ENCODE measurements around the gene EXOC6B.
"Not testable (repeated sequence)": the region's sequence is repeated elsewhere in the genome, so short reads cannot be mapped to it uniquely, and the experiment has no call there.

Gene EXOC6B

DNA sequence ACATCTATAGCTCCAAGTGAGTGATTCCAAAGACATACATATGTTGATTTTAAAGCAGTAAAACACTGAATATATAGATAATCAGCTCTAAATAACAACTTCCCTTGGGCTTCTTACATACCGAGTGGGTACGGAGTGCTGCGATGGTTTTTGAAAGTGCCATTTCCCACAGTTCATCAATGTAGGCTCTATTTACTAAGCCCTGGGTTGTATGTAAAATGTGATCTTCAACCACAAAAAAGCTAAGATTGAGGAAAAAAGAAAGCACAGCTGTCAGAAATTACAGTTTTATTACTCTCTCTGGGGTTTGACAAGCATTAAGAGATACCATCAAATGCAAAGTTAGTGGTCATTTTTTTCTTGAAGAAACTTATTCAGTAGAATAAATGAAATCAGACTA is 312.8 kb downstream of the EXOC6B start:
- DNase-seq (ENCODE audit: low read depth, low spot score), result no peak
- no peak overlapping the region for H3K27ac ChIP-seq

DNA sequence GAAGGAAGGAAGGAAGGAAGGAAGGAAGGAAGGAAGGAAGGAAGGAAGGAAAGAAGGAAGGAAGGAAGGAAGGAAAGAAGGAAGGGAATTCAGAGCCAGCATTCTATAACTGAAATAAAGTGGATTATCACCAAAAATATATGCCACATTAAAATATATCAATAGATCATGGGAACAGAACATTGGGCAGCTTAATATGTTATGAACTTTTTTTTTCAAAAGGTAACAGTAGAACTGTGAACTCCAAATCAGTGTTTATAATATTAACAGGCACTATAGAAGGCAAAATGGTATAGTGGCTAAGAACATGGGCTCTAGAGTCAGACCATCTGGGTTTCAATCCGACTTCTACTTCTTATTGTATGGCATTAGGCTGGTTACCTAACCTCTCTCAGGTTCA is 313.5 kb downstream of the EXOC6B start:
- no peak overlapping the region for H3K27ac ChIP-seq
- DNase-seq (ENCODE audit: low read depth, low spot score), result no peak

DNA sequence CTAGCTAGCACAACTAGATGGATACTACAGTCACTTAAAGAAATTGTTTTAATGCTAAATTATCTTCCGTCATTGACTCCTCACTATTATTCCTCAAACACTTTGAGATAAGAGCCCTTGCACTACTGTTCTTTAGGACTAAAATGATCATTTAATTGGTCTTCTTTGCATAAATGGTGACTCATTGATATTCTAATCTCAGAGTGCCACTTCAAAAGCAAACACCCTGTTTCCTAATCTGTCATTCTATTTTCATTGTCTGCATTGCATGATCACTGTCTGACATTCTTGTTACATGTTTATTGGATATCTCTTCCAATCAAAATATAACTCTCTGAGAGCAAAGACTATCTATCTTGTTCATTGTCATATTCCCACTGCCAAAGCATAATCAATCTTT is 313.9 kb downstream of the EXOC6B start:
- no peak for DNase-seq (ENCODE audit: low read depth, low spot score)
- no peak overlapping the region for H3K27ac ChIP-seq

DNA sequence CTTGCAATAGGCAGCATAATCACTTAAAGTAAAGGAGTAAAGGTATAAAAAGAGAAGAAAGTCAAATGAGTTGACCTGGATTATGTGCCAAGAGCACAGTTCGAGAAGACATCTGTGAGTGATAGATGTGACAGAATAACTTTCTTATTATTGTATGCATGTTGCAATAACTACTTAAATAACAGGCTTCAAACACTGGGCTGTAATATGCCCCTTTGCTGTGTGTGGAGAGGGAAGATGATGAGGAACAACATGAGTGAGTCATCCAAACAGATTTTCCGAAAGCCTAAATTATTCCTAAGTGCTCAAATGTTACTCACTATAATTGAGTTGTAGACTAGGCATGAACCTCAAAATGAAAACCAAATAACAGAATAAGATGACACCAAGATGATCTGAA is 328.1 kb downstream of the EXOC6B start:
- H3K27ac ChIP-seq, result no peak overlapping the region
- no peak for DNase-seq (ENCODE audit: low read depth, low spot score)

DNA sequence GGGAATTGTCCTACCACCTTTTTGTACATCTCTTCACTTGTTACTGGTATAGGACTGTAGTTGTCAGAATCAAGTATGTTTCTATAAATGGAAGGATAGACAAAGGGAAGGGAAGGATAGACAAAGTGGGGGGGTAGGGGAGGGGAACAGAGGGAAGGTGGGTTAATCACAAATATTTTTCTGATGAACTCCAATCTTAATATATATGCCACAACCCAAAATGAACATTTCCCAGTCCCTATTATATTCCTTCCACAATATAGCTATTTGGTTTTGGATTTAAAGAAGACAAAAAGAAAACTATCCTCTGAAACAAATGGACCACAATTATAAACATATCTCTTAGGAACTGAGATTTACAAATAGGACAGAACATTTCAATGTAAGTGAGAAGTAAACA is 329.4 kb downstream of the EXOC6B start:
- no peak overlapping the region for H3K27ac ChIP-seq
- no peak for DNase-seq (ENCODE audit: low read depth, low spot score)

DNA sequence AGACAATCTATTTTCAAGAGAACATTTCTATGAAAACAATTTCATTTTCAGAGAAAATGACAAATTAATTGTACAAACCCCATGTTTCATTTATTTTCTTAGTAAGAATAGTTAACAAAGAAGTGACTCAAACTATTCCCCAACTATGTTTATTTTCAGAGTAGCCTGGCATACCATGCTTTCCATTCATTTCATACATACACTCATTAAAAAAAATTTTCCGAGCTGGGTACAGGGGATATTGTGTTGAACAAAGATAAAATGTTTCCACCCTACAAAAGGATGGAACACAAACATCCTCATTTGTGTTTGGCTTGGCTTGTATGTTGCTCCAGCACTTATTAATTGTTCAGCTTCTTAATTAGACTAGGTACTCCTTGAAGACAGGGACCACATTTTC is 331.4 kb downstream of the EXOC6B start:
- DNase-seq (ENCODE audit: low read depth, low spot score), result no peak
- H3K27ac ChIP-seq, result no peak overlapping the region

DNA sequence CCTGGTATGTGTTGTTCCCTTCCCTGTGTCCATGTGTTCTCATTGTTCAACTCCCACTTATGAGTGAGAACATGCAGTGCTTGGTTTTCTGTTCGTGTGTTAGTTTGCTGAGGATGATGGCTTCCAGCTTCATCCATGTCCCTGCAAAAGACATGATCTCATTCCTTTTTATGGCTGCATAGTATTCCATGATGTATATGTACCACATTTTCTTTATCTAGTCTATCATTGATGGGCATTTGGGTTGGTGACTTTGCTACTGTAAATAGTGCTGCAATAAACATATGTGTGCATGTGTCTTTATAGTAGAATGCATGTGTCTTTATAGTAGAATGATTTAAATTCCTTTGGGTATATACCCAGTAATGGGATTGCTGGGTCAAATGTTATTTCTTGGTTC is 341.2 kb downstream of the EXOC6B start:
- not testable (repeated sequence) for H3K27ac ChIP-seq; DNase-seq (ENCODE audit: low read depth, low spot score)

DNA sequence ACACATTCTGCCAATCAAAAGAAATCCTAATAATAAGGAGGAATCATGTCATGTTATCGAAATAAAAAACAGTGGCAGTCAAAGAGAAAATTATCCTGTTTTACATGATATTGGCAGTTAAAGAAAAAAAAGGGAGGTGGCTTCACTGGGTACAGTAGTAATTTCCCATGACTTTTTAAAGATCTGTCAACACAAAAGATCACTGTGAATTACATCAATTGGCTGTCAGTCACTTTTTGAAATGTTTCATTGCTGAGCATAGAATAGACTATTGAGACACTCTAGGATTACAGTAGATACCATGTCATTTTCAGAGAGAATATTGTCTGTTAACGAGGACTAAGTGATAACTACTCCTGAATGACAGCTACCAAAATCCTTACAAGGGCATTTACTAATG is 342.5 kb downstream of the EXOC6B start:
- DNase-seq (ENCODE audit: low read depth, low spot score), result no peak
- no peak overlapping the region for H3K27ac ChIP-seq

DNA sequence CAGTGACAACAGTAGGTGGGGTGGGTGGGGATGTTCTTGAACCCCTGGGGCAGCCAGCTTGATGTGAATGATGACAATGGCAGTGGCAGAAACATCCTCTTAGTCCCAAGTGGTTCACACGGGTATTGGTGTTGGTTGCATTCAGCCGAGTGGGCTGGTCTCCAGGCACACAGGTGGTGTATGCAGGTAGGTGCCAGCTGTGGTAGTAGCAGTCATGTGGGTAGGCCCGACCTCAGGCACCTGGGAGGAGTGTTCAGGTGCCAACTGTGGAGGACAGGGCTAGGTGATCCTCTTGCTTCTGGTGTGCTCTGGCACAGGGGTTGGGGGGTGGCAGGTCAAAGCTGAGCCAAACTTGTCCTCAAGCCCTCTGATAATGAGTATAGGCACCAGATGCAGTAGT is 350.6 kb downstream of the EXOC6B start:
- no peak overlapping the region for H3K27ac ChIP-seq
- DNase-seq (ENCODE audit: low read depth, low spot score), result no peak

DNA sequence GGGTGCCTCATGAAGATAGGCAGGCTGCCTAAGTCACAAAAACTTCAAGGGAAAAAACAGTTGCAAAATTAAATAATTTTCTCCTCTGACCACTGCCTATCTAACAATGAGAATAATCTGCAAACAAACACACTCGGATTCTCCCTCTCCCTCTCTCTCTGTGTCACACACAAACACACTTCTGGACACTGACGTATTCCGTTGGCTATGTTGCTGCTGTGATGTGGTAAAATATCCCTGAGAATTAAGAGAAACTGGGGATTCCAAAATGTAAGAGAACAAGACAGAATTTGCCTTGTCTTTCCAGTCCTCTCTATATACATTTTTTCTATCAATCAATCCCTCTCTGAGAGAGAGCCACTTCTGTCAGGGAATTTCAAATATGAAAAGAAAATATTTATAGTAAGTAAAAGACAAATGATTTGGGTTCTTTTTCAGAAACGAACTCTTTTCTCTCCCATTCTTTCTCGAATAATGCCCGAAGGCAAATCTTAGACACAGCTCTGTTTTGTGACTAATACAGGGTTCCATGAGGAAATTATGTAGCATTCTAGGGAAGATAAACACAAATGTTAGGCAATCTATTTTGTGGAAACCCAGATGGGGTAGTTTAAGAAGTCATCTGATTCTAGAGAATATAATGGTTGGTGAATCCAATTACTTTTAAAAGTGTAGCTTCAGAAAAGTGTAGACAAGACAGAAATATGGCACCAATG is 367.9 kb downstream of the EXOC6B start:
- DNase-seq (ENCODE audit: low read depth, low spot score), result no peak
- no peak overlapping the region for H3K27ac ChIP-seq

DNA sequence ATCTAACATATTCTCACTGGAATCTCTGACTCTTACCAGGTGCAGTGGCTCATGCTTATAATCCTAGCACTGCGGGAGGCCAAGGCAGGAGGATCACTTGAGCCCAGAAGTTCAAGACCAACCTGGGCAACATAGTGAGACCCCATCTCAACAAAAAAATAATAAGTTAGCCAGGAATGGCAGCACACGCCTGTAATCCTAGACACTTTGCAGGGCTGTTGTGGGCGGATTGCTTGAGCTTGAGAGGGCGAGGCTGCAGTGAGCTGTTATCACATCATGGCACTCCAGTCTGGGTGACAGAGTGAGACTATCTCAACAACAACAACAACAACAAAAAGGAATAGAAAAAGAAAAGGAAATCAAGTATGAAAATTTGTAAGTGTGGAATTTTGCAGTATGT is 371.6 kb downstream of the EXOC6B start:
- H3K27ac ChIP-seq, result no peak overlapping the region
- DNase-seq (ENCODE audit: low read depth, low spot score), result no peak

DNA sequence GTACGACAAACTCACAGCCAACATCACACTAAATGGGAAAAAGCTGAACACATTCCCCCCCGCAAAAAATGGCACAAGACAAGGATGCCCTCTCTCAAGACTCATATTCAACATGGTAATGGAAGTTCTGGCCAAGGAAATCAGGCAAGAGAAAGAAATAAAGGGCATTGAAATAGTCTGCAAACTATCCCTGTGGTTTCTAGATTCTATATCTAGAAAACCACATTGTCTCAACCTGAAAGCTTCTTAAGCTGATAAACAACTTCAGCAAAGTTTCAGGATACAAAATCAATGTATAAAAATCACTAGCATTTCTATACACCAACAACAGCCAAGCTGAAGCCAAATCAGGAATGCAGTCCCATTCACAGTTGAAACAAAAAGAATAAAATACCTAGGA is 383.6 kb downstream of the EXOC6B start:
- no peak for DNase-seq (ENCODE audit: low read depth, low spot score)
- H3K27ac ChIP-seq, result no peak overlapping the region

DNA sequence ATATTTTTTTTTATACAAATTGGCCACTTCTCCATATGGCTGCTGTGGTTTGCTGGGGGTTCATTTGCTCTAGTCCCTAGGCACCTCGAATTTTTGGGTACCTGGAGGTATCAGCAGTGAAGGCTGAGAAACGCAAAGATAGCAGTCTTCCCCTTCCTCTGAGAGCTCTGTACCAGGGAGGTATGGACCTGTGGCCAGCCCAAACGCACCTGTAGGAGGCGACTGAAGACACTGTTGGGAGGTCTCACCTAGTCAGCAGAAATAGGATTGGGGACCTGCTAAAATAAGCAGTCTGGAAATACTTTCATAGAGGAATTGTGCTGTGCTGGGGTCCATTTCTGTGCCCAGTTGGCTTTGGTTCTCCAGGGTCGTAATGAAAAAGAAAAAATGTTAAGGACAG is 385.9 kb downstream of the EXOC6B start:
- no peak for DNase-seq (ENCODE audit: low read depth, low spot score)
- H3K27ac ChIP-seq, result no peak overlapping the region

DNA sequence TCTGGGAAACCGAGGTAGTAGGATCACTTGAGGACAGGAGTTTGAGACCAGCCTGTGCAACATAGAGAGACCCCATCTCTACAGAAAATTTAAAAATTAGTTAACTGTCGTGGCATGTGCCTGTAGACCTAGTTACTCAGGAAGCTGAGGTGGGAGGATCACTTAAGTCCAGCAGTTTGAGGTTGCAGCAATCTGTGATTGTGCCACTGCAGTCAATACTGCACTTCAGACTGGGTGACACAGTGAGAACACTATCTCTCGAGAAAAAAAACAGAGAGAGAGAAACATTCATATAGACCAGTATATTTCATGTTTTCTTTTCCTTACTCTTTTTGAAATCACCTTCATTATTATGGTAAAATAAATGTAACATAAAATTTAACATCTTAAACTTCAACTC is 387.5 kb downstream of the EXOC6B start:
- H3K27ac ChIP-seq, result no peak overlapping the region
- no peak for DNase-seq (ENCODE audit: low read depth, low spot score)

DNA sequence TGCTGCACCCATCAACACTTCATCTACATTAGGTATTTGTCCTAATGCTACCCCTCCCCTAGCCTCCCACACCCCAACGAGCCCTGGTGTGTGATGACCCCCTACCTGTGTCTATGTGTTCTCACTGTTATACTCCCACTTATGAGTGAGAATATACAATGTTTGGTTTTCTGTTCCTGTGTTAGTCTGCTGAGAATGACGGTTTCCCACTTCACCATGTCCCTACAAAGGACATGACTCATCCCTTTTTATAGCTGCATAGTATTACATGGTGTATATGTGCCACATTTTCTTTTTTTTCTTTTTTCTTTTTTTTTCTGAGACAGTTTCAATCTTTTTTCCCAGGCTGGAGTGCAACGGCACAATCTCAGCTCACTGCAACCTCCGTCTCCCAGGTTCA is 394.1 kb downstream of the EXOC6B start:
- no peak for DNase-seq (ENCODE audit: low read depth, low spot score)
- H3K27ac ChIP-seq, result no peak overlapping the region

DNA sequence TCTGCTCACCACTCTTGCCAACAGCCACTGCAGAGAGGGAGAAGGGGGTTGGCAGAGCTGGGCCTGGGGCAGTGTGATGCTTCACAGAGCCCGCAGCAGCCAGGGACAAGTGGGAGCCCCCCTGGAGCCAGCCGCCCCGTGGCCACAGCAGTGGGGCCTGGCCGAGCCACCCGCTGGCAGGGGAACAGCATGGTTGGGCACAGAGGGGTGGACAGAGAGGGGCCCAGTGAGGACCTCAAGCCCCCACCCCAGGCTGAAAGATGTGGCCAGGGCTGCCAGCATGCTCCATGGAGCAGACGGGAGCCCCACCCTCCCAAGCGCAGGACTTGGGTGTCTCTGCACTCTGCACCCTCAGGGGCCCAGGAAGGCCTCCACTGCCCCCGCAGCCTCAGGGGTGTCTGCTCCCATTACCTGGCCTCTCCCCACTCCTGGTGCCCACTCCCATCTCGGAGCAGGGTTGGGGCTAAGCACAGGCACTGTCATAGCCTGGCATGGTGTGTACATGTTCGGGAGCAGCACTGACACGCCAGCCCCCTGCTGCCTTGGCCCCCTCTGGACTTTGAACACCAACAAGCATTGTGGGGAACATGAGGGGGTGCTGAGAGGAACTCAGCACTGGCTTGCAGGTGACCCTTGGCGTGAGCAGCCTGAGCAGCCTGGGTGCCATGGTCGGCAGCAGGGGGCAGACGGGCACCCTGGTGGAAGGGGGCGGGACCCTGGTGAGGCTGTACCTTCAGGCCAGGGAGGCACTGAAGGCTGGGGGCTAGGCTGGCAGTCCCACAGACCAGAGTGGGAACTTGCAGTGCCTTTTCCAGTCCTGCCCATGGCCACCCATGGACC is 398.6 kb downstream of the EXOC6B start:
- no peak for DNase-seq (ENCODE audit: low read depth, low spot score)
- H3K27ac ChIP-seq, result no peak overlapping the region

DNA sequence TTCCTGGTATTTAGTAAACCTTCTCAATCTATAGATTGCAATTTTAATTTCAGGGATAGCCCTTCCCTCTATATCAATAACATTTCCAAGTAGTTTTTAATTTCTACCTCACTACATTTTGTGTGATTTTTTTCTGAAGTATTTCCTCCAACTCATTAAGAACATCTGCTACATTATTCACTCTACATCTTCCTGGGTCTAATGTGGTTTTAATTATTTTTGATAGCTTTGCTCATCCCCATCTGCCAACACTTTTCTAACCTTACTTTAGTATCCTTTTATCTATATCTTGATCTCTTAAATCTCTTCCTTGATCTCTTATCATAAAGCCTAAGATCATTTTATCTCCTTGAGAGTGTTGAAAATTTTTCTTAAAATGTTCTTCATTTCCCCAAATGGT is 399.8 kb downstream of the EXOC6B start:
- DNase-seq (ENCODE audit: low read depth, low spot score), result no peak
- no peak overlapping the region for H3K27ac ChIP-seq

DNA sequence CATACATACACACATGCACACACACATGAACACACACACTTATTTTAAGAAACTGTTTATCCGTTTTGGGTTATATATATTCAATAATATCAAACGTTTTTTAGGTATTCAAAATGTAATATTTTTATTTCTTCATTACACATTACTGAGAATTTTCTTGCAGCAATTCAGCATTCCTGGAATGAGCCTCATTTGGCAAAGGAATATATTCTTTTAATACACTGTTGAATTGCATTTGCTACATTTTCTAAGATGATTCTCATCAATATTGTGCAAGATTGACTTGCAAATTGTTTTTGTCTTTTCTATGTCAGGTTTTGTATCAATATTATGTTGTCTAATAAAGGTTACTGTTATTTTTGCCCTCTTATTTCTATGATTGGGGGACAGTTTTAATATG is 402.1 kb downstream of the EXOC6B start:
- no peak for DNase-seq (ENCODE audit: low read depth, low spot score)
- H3K27ac ChIP-seq, result no peak overlapping the region

DNA sequence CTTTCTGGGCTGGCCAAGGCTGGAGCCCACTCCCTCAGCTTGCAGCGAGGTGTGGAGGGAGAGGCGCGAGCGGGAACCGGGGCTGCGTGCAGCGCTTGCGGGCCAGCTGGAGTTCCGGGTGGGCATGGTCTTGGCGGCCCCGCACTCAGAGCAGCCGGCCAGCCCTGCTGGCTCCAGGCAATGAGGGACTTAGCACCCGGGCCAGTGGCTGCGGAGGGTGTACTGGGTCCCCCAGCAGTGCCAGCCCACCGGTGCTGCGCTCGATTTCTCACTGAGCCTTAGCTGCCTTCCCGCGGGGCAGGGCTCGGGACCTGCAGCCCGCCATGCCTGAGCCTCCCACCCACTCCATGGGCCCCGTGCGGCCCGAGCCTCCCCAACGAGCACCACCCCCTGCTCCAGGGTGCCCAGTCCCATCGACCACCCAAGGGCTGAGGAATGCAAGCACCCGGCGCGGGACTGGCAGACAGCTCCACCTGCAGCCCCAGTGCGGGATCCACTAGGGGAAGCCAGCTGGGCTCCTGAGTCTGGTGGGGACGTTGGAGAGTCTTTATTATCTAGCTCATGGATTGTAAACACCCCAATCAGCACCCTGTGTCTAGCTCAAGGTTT is 404.0 kb downstream of the EXOC6B start:
- H3K27ac ChIP-seq; DNase-seq (ENCODE audit: low read depth, low spot score): not testable (repeated sequence)

DNA sequence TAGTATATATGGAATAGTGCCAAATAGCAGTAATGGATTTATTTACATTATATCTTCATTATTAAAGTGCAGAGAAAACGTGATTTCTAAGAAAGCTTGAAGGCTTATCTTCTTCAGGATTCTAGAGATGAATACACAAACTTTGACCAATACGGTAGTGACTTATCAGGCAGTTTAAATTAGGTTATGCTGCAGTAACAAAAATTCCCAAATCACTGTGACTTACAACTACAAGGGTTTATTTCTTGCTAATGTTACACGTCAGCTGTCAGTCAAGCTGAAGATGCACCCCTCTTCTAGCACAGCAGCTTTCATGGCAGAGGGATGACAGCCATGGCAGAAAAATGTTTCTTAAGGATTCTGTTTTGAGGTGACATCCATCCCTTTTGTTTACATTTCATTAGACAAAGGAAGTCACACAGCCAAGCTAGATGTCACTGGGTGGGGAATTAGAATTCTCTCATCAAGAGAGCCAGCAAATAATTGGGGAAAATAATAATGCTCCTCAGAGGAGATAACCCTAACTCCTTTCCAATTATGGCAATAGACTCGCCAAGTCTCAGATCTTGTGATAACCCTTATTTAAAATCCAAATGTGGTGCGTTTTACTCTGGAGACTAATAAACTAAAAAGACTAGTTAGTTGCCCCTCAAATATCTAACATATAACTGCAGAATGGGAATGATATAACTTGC is 409.9 kb downstream of the EXOC6B start:
- DNase-seq (ENCODE audit: low read depth, low spot score), result no peak
- H3K27ac ChIP-seq, result no peak overlapping the region

DNA sequence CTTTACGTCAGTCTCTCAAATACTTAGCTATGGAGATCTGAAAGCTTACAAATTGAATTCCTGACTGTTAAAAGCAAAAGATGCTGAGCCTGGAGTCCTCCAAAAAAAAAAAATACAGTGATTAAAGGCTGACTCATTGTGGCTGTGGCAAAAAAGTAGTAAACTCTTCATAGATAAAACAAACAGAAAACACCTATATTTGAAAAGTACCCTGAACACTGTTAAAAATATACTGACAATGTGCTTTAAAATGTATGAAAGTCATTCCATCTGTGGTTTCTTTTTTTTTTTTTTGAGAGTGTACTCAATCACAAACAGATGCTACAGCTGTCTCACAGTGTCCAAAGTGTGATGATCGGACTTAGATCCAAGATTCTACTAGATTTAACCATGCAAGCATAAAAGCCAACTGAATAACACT is 410.6 kb downstream of the EXOC6B start:
- DNase-seq (ENCODE audit: low read depth, low spot score), result no peak
- no peak overlapping the region for H3K27ac ChIP-seq

Measured in epithelial cell of prostate (primary cell).